Hepatocyte (in vitro differentiated cells): ENCODE results near the gene GPX8. TPM values are rescaled to one million over a fixed set of nuclear protein-coding genes. Genes with fewer than 3 reads are reported as not detected.

Source experiments
- DNase-seq: peaks from one replicate; pipeline ENCODE4 v3.0.0-alpha.2; 2016; ENCODE audit warnings: low spot score
- H2AFZ ChIP-seq: fragments of 200-600 bp; sonication (generic); 2 replicates; pipeline ENCODE4 v1.6.0; 2016; ENCODE audit warnings: antibody characterized with exemption, mild to moderate bottlenecking
- H3K27ac ChIP-seq: fragments of 200-600 bp; sonication (generic); 2 replicates; pipeline ENCODE4 v1.5.1; 2016; ENCODE audit warnings: mild to moderate bottlenecking
- H3K27me3 ChIP-seq: fragments of 200-600 bp; sonication (generic); 2 replicates; pipeline ENCODE4 v1.6.1; 2016
- H3K36me3 ChIP-seq: fragments of 200-600 bp; sonication (generic); replicated peaks from 2 replicates; pipeline ENCODE4 v1.5.1; 2016; ENCODE audit warnings: low read depth; ENCODE audit not compliant: insufficient read depth
- H3K4me1 ChIP-seq: fragments of 200-600 bp; sonication (generic); 2 replicates; pipeline ENCODE4 v1.5.1; 2016; ENCODE audit warnings: mild to moderate bottlenecking, moderate library complexity; ENCODE audit not compliant: insufficient read depth
- H3K4me2 ChIP-seq: fragments of 200-600 bp; sonication (generic); 2 replicates; pipeline ENCODE4 v1.6.0; 2016
- H3K4me3 ChIP-seq: fragments of 200-600 bp; sonication (generic); 2 replicates; pipeline ENCODE4 v1.5.1; 2016; ENCODE audit warnings: mild to moderate bottlenecking
- H3K79me2 ChIP-seq: fragments of 200-600 bp; sonication (generic); 2 replicates; pipeline ENCODE4 v1.6.0; 2017; ENCODE audit warnings: mild to moderate bottlenecking
- H3K9me2 ChIP-seq: fragments of 200-600 bp; sonication (generic); replicated peaks from 2 replicates; pipeline ENCODE4 v1.6.0; 2017; ENCODE audit warnings: mild to moderate bottlenecking; ENCODE audit not compliant: insufficient read depth
- H3K9me3 ChIP-seq: fragments of 200-600 bp; sonication (generic); 2 replicates; pipeline ENCODE4 v1.5.1; 2016; ENCODE audit warnings: low read depth, mild to moderate bottlenecking
- H4K20me1 ChIP-seq: fragments of 200-600 bp; sonication (generic); 2 replicates; pipeline ENCODE4 v1.6.0; 2016; ENCODE audit warnings: mild to moderate bottlenecking; ENCODE audit not compliant: insufficient read depth, poor library complexity, severe bottlenecking
- CTCF ChIP-seq: fragments of 200-600 bp; sonication (generic); IDR thresholded peaks from 2 replicates; pipeline ENCODE4 v1.5.1; 2016; ENCODE audit warnings: antibody characterized with exemption, mild to moderate bottlenecking; ENCODE audit not compliant: poor library complexity
- EZH2 ChIP-seq: fragments of 200-600 bp; sonication (generic); IDR thresholded peaks from 2 replicates; pipeline ENCODE4 v1.6.1; 2016; ENCODE audit warnings: antibody characterized with exemption, mild to moderate bottlenecking, borderline replicate concordance
- EZH2phosphoT487 ChIP-seq: fragments of 200-600 bp; sonication (generic); IDR thresholded peaks from one replicate; pipeline ENCODE4 v1.6.1; 2018; ENCODE audit warnings: antibody characterized with exemption, mild to moderate bottlenecking, low read depth, moderate library complexity; ENCODE audit not compliant: unreplicated experiment, severe bottlenecking
- WGBS: methylation state at CpG from one replicate; pipeline ENCODE4 v1.1.6; 2016; ENCODE audit warnings: low lambda C conversion rate; ENCODE audit errors: missing lambda C conversion rate; 5-methylcytosine and 5-hydroxymethylcytosine counted together
- polyA plus RNA-seq: library from polyadenylated mRNA; unstranded; fragments of >200 nt; fragmentation: Nextera tagmentation; extraction: Ambion mirVana; gene quantifications from 2 replicates; pipeline ENCODE4 v1.2.1, GENCODE V29; 2016
- total RNA-seq: library from RNA; depleted of rRNA; stranded (reverse); fragments of >200 nt; gene quantifications from 2 replicates; pipeline ENCODE4 v1.2.3, GENCODE V29; 2014

GPX8 gene
- total and polyA plus RNA-seq, 2 experiments from 2014 or later, result 134 to 178 TPM

GRCh38 chr5:55143624-55144023, 16.3 kb upstream of the GPX8 start:
- TF ChIP-seq CTCF (no peak), EZH2 (no peak), EZH2phosphoT487 (no peak)
- DNase-seq, result peak; percentile 63

GRCh38 chr5:55146080-55146479, 13.9 kb upstream of the GPX8 start:
- no peak overlapping the region for H3K27ac ChIP-seq
- 87% methylated on average over 8 of the region's 8 CpGs for WGBS
- no peaks in the 10 kb centered on the region for H3K36me3 ChIP-seq
- no peaks in the 10 kb centered on the region for H3K9me3 ChIP-seq
- H3K79me2 ChIP-seq, result no peaks in the 10 kb centered on the region
- H3K4me2 ChIP-seq, result peak overlapping the region; percentile 46
- no peaks in the 10 kb centered on the region for H4K20me1 ChIP-seq
- H3K4me3 ChIP-seq, result no peak overlapping the region
- H2AFZ ChIP-seq, result no peak overlapping the region
- peaks cover 3% of the 10 kb centered on the region for H3K27me3 ChIP-seq
- no peaks in the 10 kb centered on the region for H3K4me1 ChIP-seq
- H3K9me2 ChIP-seq, result no peaks in the 10 kb centered on the region
- no peak for DNase-seq
- TF ChIP-seq CTCF (no peak), EZH2phosphoT487 (no peak), EZH2 (no peak)

More at GRCh38 chr5:55143624-55144023, 16.3 kb upstream of the GPX8 start:
- no peaks in the 10 kb centered on the region for H3K9me2 ChIP-seq
- H3K27ac ChIP-seq, result no peak overlapping the region
- H3K4me2 ChIP-seq, result peak overlapping the region; percentile 42
- H3K27me3 ChIP-seq, result peaks cover 6% of the 10 kb centered on the region
- no peak overlapping the region for H2AFZ ChIP-seq
- no peaks in the 10 kb centered on the region for H3K9me3 ChIP-seq
- H3K79me2 ChIP-seq, result no peaks in the 10 kb centered on the region
- H3K4me1 ChIP-seq, result no peaks in the 10 kb centered on the region
- no peaks in the 10 kb centered on the region for H4K20me1 ChIP-seq
- H3K36me3 ChIP-seq, result no peaks in the 10 kb centered on the region
- no peak overlapping the region for H3K4me3 ChIP-seq
- WGBS, result 18% methylated on average over 4 of the region's 4 CpGs

GRCh38 chr5:55146543-55147151, 13.3 kb upstream of the GPX8 start:
- Histone ChIP-seq H3K36me3 (no peaks in the 10 kb centered on the region), H3K79me2 (no peaks in the 10 kb centered on the region), H2AFZ (no peak overlapping the region), H3K9me3 (no peaks in the 10 kb centered on the region), H3K27me3 (peaks cover 3% of the 10 kb centered on the region), H3K27ac (no peak overlapping the region), H3K4me1 (no peaks in the 10 kb centered on the region), H3K4me2 (peak overlapping the region; percentile 46), H3K9me2 (no peaks in the 10 kb centered on the region), H3K4me3 (no peak overlapping the region), H4K20me1 (no peaks in the 10 kb centered on the region)
- 9% methylated on average over 11 of the region's 11 CpGs for WGBS
- TF ChIP-seq CTCF (peak; percentile 96), EZH2 (no peak)
- DNase-seq, result peak; percentile 91

GRCh38 chr5:55149308-55149795, 10.6 kb upstream of the GPX8 start:
- no peak for TF ChIP-seq EZH2phosphoT487
- TF ChIP-seq EZH2, result no peak
- TF ChIP-seq CTCF, result no peak
- 57% methylated on average over 2 of the region's 2 CpGs for WGBS

More at GRCh38 chr5:55149308-55149795, 10.6 kb upstream of the GPX8 start:
- H3K9me2 ChIP-seq, result no peaks in the 10 kb centered on the region
- H3K27ac ChIP-seq, result no peak overlapping the region
- H3K4me2 ChIP-seq, result no peak overlapping the region
- H3K9me3 ChIP-seq, result no peaks in the 10 kb centered on the region
- H4K20me1 ChIP-seq, result no peaks in the 10 kb centered on the region
- no peak for DNase-seq
- H3K4me1 ChIP-seq, result no peaks in the 10 kb centered on the region
- no peak overlapping the region for H3K4me3 ChIP-seq
- no peak overlapping the region for H2AFZ ChIP-seq
- H3K36me3 ChIP-seq, result no peaks in the 10 kb centered on the region
- H3K27me3 ChIP-seq, result peaks cover 3% of the 10 kb centered on the region
- no peaks in the 10 kb centered on the region for H3K79me2 ChIP-seq
